Thoracic aorta (tissue), 2 donors: ENCODE results near the gene POLR3GL. TPM values are rescaled to one million over a fixed set of nuclear protein-coding genes. Genes with fewer than 3 reads are reported as not detected.

ENCODE experiments used
- ATAC-seq: fragments of 150-250 bp; one replicate; pipeline ENCODE4 v1.8.0; 2017; ENCODE audit warnings: low read depth; ENCODE audit not compliant: insufficient number of reproducible peaks, low FRiP score
- DNase-seq: peaks from one replicate; pipeline ENCODE4 v3.0.0-alpha.2; 2020; ENCODE audit warnings: low spot score
- H3K27ac ChIP-seq, 2 donors: fragments of 200-600 bp; sonication (generic); 1 replicate in 1 of 2; 2 replicates in 1 of 2; pipeline ENCODE4 v1.5.1; 2016; ENCODE audit warnings: mild to moderate bottlenecking in 2 of 2, moderate library complexity in 2 of 2
- H3K27me3 ChIP-seq: fragments of 200-600 bp; sonication (generic); replicated peaks from 2 replicates; pipeline ENCODE4 v1.6.0; 2016; ENCODE audit warnings: mild to moderate bottlenecking; ENCODE audit not compliant: insufficient read depth
- H3K36me3 ChIP-seq: fragments of 200-600 bp; sonication (generic); one replicate; pipeline ENCODE4 v1.5.1; 2016
- H3K4me1 ChIP-seq, 2 donors: fragments of 200-600 bp; sonication (generic); 1 replicate in 1 of 2; 2 replicates in 1 of 2; pipeline versions ENCODE4 v1.5.1 to v1.6.0; 2016; ENCODE audit warnings: low read depth in 2 of 2, mild to moderate bottlenecking in 1 of 2; ENCODE audit not compliant: control insufficient read depth in 1 of 2
- H3K4me3 ChIP-seq: fragments of 200-600 bp; sonication (generic); 2 replicates; pipeline ENCODE4 v1.5.1; 2016; ENCODE audit warnings: mild to moderate bottlenecking
- H3K9me3 ChIP-seq: fragments of 200-600 bp; sonication (generic); 2 replicates; pipeline ENCODE4 v1.5.1; 2016
- CTCF ChIP-seq: fragments of 200-600 bp; sonication (generic); IDR thresholded peaks from one replicate; pipeline ENCODE4 v1.5.1; 2019; ENCODE audit warnings: antibody characterized with exemption
- total RNA-seq, 2 donors: library from RNA; depleted of rRNA; stranded (reverse); fragments of >200 nt; gene quantifications; one replicate each; pipeline versions ENCODE4 v1.1.0 to v1.2.3, GENCODE V29; 2016

Gene POLR3GL
- total RNA-seq, 2 donors from 2014 or later, result 16.9 TPM

GRCh38 chr1:146012703-146013558 lies 48.4 kb downstream of the POLR3GL start:
- Histone ChIP-seq H3K4me1 (no peaks in the 10 kb centered on the region), H3K27ac (no peak overlapping the region), H3K27me3 (no peaks in the 10 kb centered on the region), H3K4me3 (no peak overlapping the region), H3K9me3 (no peaks in the 10 kb centered on the region), H3K36me3 (no peaks in the 10 kb centered on the region)
- TF ChIP-seq CTCF, result peak; percentile 66
- no peak for DNase-seq
- no peak for ATAC-seq

- Histone ChIP-seq H3K9me3 (no peaks in the 10 kb centered on the region), H3K4me3 (no peak overlapping the region), H3K27me3 (no peaks in the 10 kb centered on the region), H3K27ac (no peak overlapping the region), H3K36me3 (no peaks in the 10 kb centered on the region), H3K4me1 (no peaks in the 10 kb centered on the region)
- no peak for ATAC-seq
- DNase-seq, result no peak
- TF ChIP-seq CTCF, result no peak
Measured at GRCh38 chr1:146013559-146013922, 49.1 kb downstream of the POLR3GL start.

- no peak for DNase-seq
- no peaks in the 10 kb centered on the region for H3K9me3 ChIP-seq
- no peaks in the 10 kb centered on the region for H3K27me3 ChIP-seq
- no peak for ATAC-seq
- no peaks in the 10 kb centered on the region for H3K36me3 ChIP-seq
- no peak overlapping the region for H3K4me3 ChIP-seq
- TF ChIP-seq CTCF, result no peak
- no peak overlapping the region for H3K27ac ChIP-seq
- H3K4me1 ChIP-seq, result peaks cover 5 to 8% of the 10 kb centered on the region in 2 donors
Measured at GRCh38 chr1:146016891-146017290, 52.4 kb downstream of the POLR3GL start.

GRCh38 chr1:146019231-146020057 lies 55.0 kb downstream of the POLR3GL start:
- Histone ChIP-seq H3K27me3 (no peaks in the 10 kb centered on the region), H3K9me3 (no peaks in the 10 kb centered on the region), H3K4me1 (peaks cover 5 to 8% of the 10 kb centered on the region in 2 donors), H3K27ac (no peak overlapping the region), H3K36me3 (no peaks in the 10 kb centered on the region), H3K4me3 (peak overlapping the region; percentile 58)
- DNase-seq (no peak), ATAC-seq (no peak)
- TF ChIP-seq CTCF, result no peak
